Retinal pigment epithelial cell (primary cell): ENCODE measurements around the gene MOGAT3.

Source experiments
- DNase-seq: peaks from one replicate; pipeline ENCODE4 v3.0.0-alpha.2; 2010; ENCODE audit warnings: low read depth
- H3K4me3 ChIP-seq: 2 replicates; pipeline ENCODE4 v1.5.1; 2011; ENCODE audit warnings: mild to moderate bottlenecking, low read length, control low read depth, moderate library complexity
- CTCF ChIP-seq: conservative IDR thresholded peaks from 2 replicates; pipeline ENCODE4 v1.5.1; 2011; ENCODE audit warnings: low read depth, low read length, control low read depth, inconsistent platforms

MOGAT3 gene

GRCh38 chr7:101200862-101201599, at the start of gene MOGAT3:
Gene MOGAT3, minus strand, starts transcription at chr7:101201036. Its CDS starts 182 bp downstream, at chr7:101200854.
- no peak within 1 kb of the TSS for H3K4me3 ChIP-seq
- DNase-seq: no peak
- TF ChIP-seq CTCF: no peak

GRCh38 chr7:101250324-101250723, 49.5 kb upstream of the MOGAT3 start:
- no peak for DNase-seq
- no peak overlapping the region for H3K4me3 ChIP-seq
- TF ChIP-seq CTCF: no peak

GRCh38 chr7:101248276-101248675, 47.4 kb upstream of the MOGAT3 start:
- TF ChIP-seq CTCF: no peak
- no peak overlapping the region for H3K4me3 ChIP-seq
- no peak for DNase-seq

- DNase-seq: no peak
- TF ChIP-seq CTCF: no peak
- H3K4me3 ChIP-seq: peak overlapping the region; percentile 94
Observed at GRCh38 chr7:101245147-101245668, 44.4 kb upstream of the MOGAT3 start.

- peak within 1 kb of the TSS; percentile 94 for H3K4me3 ChIP-seq
- peak; percentile 73 for TF ChIP-seq CTCF
- DNase-seq: peak; percentile 65
Observed at GRCh38 chr7:101244375-101245146, 43.7 kb upstream of the MOGAT3 start, which contains the start of gene FIS1. Gene FIS1, minus strand, starts transcription at chr7:101245081. Its CDS starts 77 bp downstream, at chr7:101245004.

- H3K4me3 ChIP-seq: peak overlapping the region; percentile 94
- no peak for DNase-seq
- no peak for TF ChIP-seq CTCF
Observed at GRCh38 chr7:101243646-101244374, 43.0 kb upstream of the MOGAT3 start.
